IMR-90 (cell line): ENCODE results near the gene KCNH4. TPM values are rescaled to one million over a fixed set of nuclear protein-coding genes. Genes with fewer than 3 reads are reported as not detected.

ENCODE experiments used
- ATAC-seq: fragments of 200-7000 bp; cut with Tn5 transposase; 2 replicates; pipeline ENCODE4 v1.9.1; 2020; ENCODE audit warnings: low read depth, mild to moderate bottlenecking, moderate library complexity
- BruUV-seq: library from RNA; stranded (reverse); fragments of 400-500 nt; replicated peaks from 2 replicates; lab custom pipeline; 2021; lab: Mats Ljungman, UMichigan
- CTCF ChIA-PET: fragments of 300-600 bp; formaldehyde crosslinking; extraction: SDS; loops from one replicate; lab custom pipeline; 2021; ENCODE audit warnings: antibody characterized with exemption; lab: Yijun Ruan, JAX
- POLR2A ChIA-PET: fragments of 300-600 bp; sonication (Branson Sonifier 250); formaldehyde crosslinking; loops from one replicate; lab custom pipeline; 2022; ENCODE audit warnings: antibody characterized with exemption; ENCODE audit not compliant: unreplicated experiment; lab: Charles Lee
- DNase-seq: peaks from one replicate; pipeline ENCODE4 v3.0.0; 2013
- H2AFZ ChIP-seq: replicated peaks from 2 replicates; pipeline ENCODE3; 2013; ENCODE audit warnings: low read length, mild to moderate bottlenecking; ENCODE audit not compliant: poor library complexity
- H2AK5ac ChIP-seq: 2 replicates; pipeline ENCODE4 v1.6.1; 2013; ENCODE audit warnings: low read depth, low read length, inconsistent platforms
- H2AK9ac ChIP-seq: replicated peaks from 2 replicates; pipeline ENCODE3; 2013; ENCODE audit warnings: mild to moderate bottlenecking, low read depth, low read length, moderate library complexity; ENCODE audit not compliant: poor library complexity
- H2BK120ac ChIP-seq: 2 replicates; pipeline ENCODE4 v1.6.1; 2013; ENCODE audit warnings: low read depth, low read length, inconsistent platforms
- H2BK15ac ChIP-seq: 3 replicates; pipeline ENCODE4 v1.6.1; 2013; ENCODE audit warnings: low read depth, low read length, inconsistent platforms
- H2BK20ac ChIP-seq: 2 replicates; pipeline ENCODE4 v1.6.1; 2013; ENCODE audit warnings: low read depth, mild to moderate bottlenecking, inconsistent platforms, low read length, moderate library complexity
- H2BK5ac ChIP-seq: 2 replicates; pipeline ENCODE4 v1.6.1; 2013; ENCODE audit warnings: mild to moderate bottlenecking, low read depth, low read length, inconsistent platforms; ENCODE audit not compliant: poor library complexity, severe bottlenecking
- H3K14ac ChIP-seq: replicated peaks from 2 replicates; pipeline ENCODE4 v1.6.1; 2013; ENCODE audit warnings: low read depth, low read length, inconsistent platforms
- H3K18ac ChIP-seq: 2 replicates; pipeline ENCODE4 v1.6.1; 2013; ENCODE audit warnings: low read depth, low read length, control low read depth
- H3K23ac ChIP-seq: 2 replicates; pipeline ENCODE4 v1.6.1; 2013; ENCODE audit warnings: low read depth, low read length, inconsistent platforms
- H3K27ac ChIP-seq: 2 replicates; pipeline ENCODE4 v1.5.1; 2013; ENCODE audit warnings: mild to moderate bottlenecking, control low read depth, low read length; ENCODE audit not compliant: insufficient read depth
- H3K27me3 ChIP-seq: 2 replicates; pipeline ENCODE4 v1.6.1; 2013; ENCODE audit warnings: low read length; ENCODE audit not compliant: control insufficient read depth, insufficient read depth
- H3K36me3 ChIP-seq: 2 replicates; pipeline ENCODE4 v1.6.1; 2013; ENCODE audit warnings: low read length, mixed read lengths; ENCODE audit not compliant: control insufficient read depth, insufficient read depth
- H3K4ac ChIP-seq: 2 replicates; pipeline ENCODE4 v1.6.1; 2013; ENCODE audit warnings: low read depth, low read length, inconsistent platforms
- H3K4me1 ChIP-seq: 2 replicates; pipeline ENCODE4 v1.6.1; 2013; ENCODE audit warnings: low read length, mixed read lengths; ENCODE audit not compliant: control insufficient read depth, insufficient read depth
- H3K4me2 ChIP-seq: 2 replicates; pipeline ENCODE4 v1.6.1; 2013; ENCODE audit warnings: low read depth, mild to moderate bottlenecking, control low read depth, low read length, moderate library complexity
- H3K4me3 ChIP-seq: 2 replicates; pipeline ENCODE4 v1.5.1; 2013; ENCODE audit warnings: low read depth, mild to moderate bottlenecking, control low read depth, low read length, moderate library complexity; ENCODE audit not compliant: insufficient read depth
- H3K56ac ChIP-seq: 2 replicates; pipeline ENCODE4 v1.6.1; 2013; ENCODE audit warnings: low read length, inconsistent platforms; ENCODE audit not compliant: insufficient read depth; ENCODE audit errors: extremely low read depth
- H3K79me1 ChIP-seq, 2 experiments: 2 replicates each; pipeline ENCODE4 v1.6.1; 2013; ENCODE audit warnings: low read length in 2 of 2, inconsistent platforms in 1 of 2, low read depth in 1 of 2
- H3K9ac ChIP-seq: 2 replicates; pipeline ENCODE4 v1.6.1; 2013; ENCODE audit warnings: low read depth, low read length, control low read depth
- H3K9me1 ChIP-seq: 2 replicates; pipeline ENCODE4 v1.6.1; 2013; ENCODE audit warnings: low read length, inconsistent platforms; ENCODE audit not compliant: insufficient read depth
- H3K9me3 ChIP-seq: 2 replicates; pipeline ENCODE4 v1.6.1; 2013; ENCODE audit warnings: low read length; ENCODE audit not compliant: control insufficient read depth, insufficient read depth
- H4K20me1 ChIP-seq: 2 replicates; pipeline ENCODE4 v1.6.1; 2013; ENCODE audit warnings: low read length, inconsistent platforms; ENCODE audit not compliant: insufficient read depth
- H4K5ac ChIP-seq: 2 replicates; pipeline ENCODE4 v1.6.1; 2013; ENCODE audit warnings: mild to moderate bottlenecking, low read depth, low read length, control low read depth
- H4K8ac ChIP-seq, 2 experiments: 2 replicates each; pipeline ENCODE4 v1.6.1; 2013; ENCODE audit warnings: low read depth in 2 of 2, low read length in 2 of 2, control low read depth in 1 of 2, inconsistent platforms in 1 of 2
- H4K91ac ChIP-seq: 2 replicates; pipeline ENCODE4 v1.6.1; 2013; ENCODE audit warnings: low read depth, low read length, inconsistent platforms; ENCODE audit not compliant: insufficient read depth
- BHLHE40 ChIP-seq: fragments of 150-350 bp; IDR thresholded peaks from 2 replicates; pipeline ENCODE4 v1.6.1; 2016; ENCODE audit warnings: mild to moderate bottlenecking, low read depth, low read length
- CEBPB ChIP-seq: IDR thresholded peaks from 2 replicates; pipeline ENCODE4 v1.6.1; 2012; ENCODE audit warnings: low read depth, low read length, improper control_type of control experiment
- CHD1 ChIP-seq: IDR thresholded peaks from 2 replicates; pipeline ENCODE4 v1.6.1; 2012; ENCODE audit warnings: low read depth, low read length, improper control_type of control experiment
- CTCF ChIP-seq: conservative IDR thresholded peaks from 2 replicates; pipeline ENCODE4 v1.5.1; 2012; ENCODE audit warnings: mild to moderate bottlenecking, low read depth, low read length, improper control_type of control experiment
- ELK1 ChIP-seq: fragments of 150-350 bp; IDR thresholded peaks from 2 replicates; pipeline ENCODE4 v1.6.1; 2016; ENCODE audit warnings: low read depth, mild to moderate bottlenecking, low read length, moderate library complexity, borderline replicate concordance
- FOS ChIP-seq: fragments of 150-350 bp; IDR thresholded peaks from 2 replicates; pipeline ENCODE4 v1.6.1; 2016; ENCODE audit warnings: low read depth, low read length
- MAFK ChIP-seq: IDR thresholded peaks from 2 replicates; pipeline ENCODE4 v1.6.1; 2012; ENCODE audit warnings: low read depth, low read length, improper control_type of control experiment
- MAZ ChIP-seq: IDR thresholded peaks from 2 replicates; pipeline ENCODE4 v1.6.1; 2012; ENCODE audit warnings: low read depth, mild to moderate bottlenecking, low read length, improper control_type of control experiment, moderate library complexity, borderline replicate concordance
- MXI1 ChIP-seq: IDR thresholded peaks from 2 replicates; pipeline ENCODE4 v1.6.1; 2012; ENCODE audit warnings: low read depth, mild to moderate bottlenecking, low read length, moderate library complexity, borderline replicate concordance
- NFE2L2 ChIP-seq: fragments of 150-350 bp; IDR thresholded peaks from 2 replicates; pipeline ENCODE4 v1.6.1; 2016; ENCODE audit warnings: low read depth, mild to moderate bottlenecking, low read length
- POLR2A ChIP-seq: IDR thresholded peaks from 2 replicates; pipeline ENCODE4 v1.6.1; 2012; ENCODE audit warnings: mild to moderate bottlenecking, low read depth, low read length
- RFX5 ChIP-seq: IDR thresholded peaks from 2 replicates; pipeline ENCODE4 v1.8.0; 2012; ENCODE audit warnings: low read depth, mild to moderate bottlenecking, low read length, moderate library complexity
- SMC3 ChIP-seq: fragments of 150-350 bp; IDR thresholded peaks from 2 replicates; pipeline ENCODE4 v1.6.1; 2016; ENCODE audit warnings: low read depth, mild to moderate bottlenecking, antibody characterized with exemption, low read length, moderate library complexity
- WGBS, 2 experiments: methylation state at CpG; one replicate each; pipeline versions ENCODE4 v1.1.5 to v1.1.7; 2013; ENCODE audit warnings: missing lambda C conversion rate in 2 of 2; ENCODE audit not compliant: insufficient read length in 1 of 2; ENCODE audit errors: extremely low coverage in 2 of 2; 5-methylcytosine and 5-hydroxymethylcytosine counted together
- dilution Hi-C: fragments of 300-500 bp; cut with HindIII; formaldehyde crosslinking; loops from one replicate; pipeline ENCODE4 v1.14.3; 2018; ENCODE audit warnings: low sequenced_read_pairs; ENCODE audit not compliant: unreplicated experiment
- in situ Hi-C: fragments of 300-500 bp; cut with MboI; formaldehyde crosslinking; loops from 3 replicates; pipeline ENCODE4 v1.14.3; 2019; ENCODE audit warnings: low sequenced_read_pairs, inconsistent platforms, mixed read lengths
- intact Hi-C: fragments of 100-400 bp; cut with micrococcal nuclease; formaldehyde crosslinking; loops from 2 replicates; pipeline ENCODE4 v1.10.0; 2022
- polyA plus RNA-seq, 3 experiments: library from polyadenylated mRNA; depleted of rRNA; stranded (reverse); fragments of >200 nt; gene quantifications; 2 replicates each; pipeline ENCODE4 v1.2.3, GENCODE V29; 2012; ENCODE audit warnings: low replicate concordance in 1 of 3
- total RNA-seq: library from RNA; depleted of rRNA; stranded (reverse); fragments of >200 nt; gene quantifications from 2 replicates; pipeline ENCODE4 v1.2.3, GENCODE V29; 2012
- TF ChIP-seq, protein P1 (sequence below): fragments of 150-350 bp; IDR thresholded peaks from 2 replicates; pipeline ENCODE4 v1.6.1; 2017; ENCODE audit warnings: mild to moderate bottlenecking, antibody characterized with exemption, low read length, low read depth

KCNH4 gene
- total and polyA plus RNA-seq, 2 of the 4 experiments (the other 2 are of a cell fraction) = 0.03 TPM; not detected in 1

GRCh38 chr17:42136654-42137051, 44.3 kb downstream of the KCNH4 start:
- H3K56ac ChIP-seq = no peak overlapping the region
- no peak overlapping the region for H4K5ac ChIP-seq
- no TSS peak for BruUV-seq
- H2AK5ac ChIP-seq = peak overlapping the region; percentile 46
- H3K14ac ChIP-seq = peak overlapping the region; percentile 50; the same call in 1 of the 2 replicates
- H3K9me1 ChIP-seq = peaks cover 58% of the 10 kb centered on the region
- TF ChIP-seq MXI1 = no peak
- no peak for TF ChIP-seq BHLHE40
- TF ChIP-seq POLR2A = no peak
- TF ChIP-seq MAFK = no peak
- TF ChIP-seq NFE2L2 = no peak
- no peak for TF ChIP-seq CHD1
- TF ChIP-seq MAZ = no peak
- no peak for TF ChIP-seq CTCF
- TF ChIP-seq CEBPB = no peak
- no peak for TF ChIP-seq ELK1
- TF ChIP-seq RFX5 = no peak
- TF ChIP-seq SMC3 = no peak
- TF ChIP-seq FOS = no peak
- TF ChIP-seq, protein P1, sequence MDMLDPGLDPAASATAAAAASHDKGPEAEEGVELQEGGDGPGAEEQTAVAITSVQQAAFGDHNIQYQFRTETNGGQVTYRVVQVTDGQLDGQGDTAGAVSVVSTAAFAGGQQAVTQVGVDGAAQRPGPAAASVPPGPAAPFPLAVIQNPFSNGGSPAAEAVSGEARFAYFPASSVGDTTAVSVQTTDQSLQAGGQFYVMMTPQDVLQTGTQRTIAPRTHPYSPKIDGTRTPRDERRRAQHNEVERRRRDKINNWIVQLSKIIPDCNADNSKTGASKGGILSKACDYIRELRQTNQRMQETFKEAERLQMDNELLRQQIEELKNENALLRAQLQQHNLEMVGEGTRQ = no peak
- no peak overlapping the region for H2AK9ac ChIP-seq
- no peak overlapping the region for H3K4me3 ChIP-seq
- H3K36me3 ChIP-seq = peaks cover 9% of the 10 kb centered on the region
- H3K4me2 ChIP-seq = no peak overlapping the region
- H4K91ac ChIP-seq = no peak overlapping the region
- peaks cover 79% of the 10 kb centered on the region for H4K20me1 ChIP-seq
- peak overlapping the region; percentile 40; the same call in 1 of the 2 replicates for H2BK20ac ChIP-seq
- H3K4me1 ChIP-seq = peaks cover 37% of the 10 kb centered on the region
- in situ Hi-C loops (no loop called here), dilution Hi-C loops (no loop called here), intact Hi-C loops (loop anchor here (10.0 kb wide), 1 partner anchor 388 kb away; no protein-coding TSS in a partner anchor)
- no peak overlapping the region; a peak in 1 of 4 replicates for H4K8ac ChIP-seq
- no peak overlapping the region for H3K27ac ChIP-seq
- H3K9me3 ChIP-seq = no peaks in the 10 kb centered on the region
- 0 out of 3 replicates have a peak overlapping the region, but pooled peaks have one; percentile 70 for H2BK15ac ChIP-seq
- no CpG with 5 or more reads among the region's 3 CpGs for WGBS, 2 experiments
- DNase-seq = no peak
- ATAC-seq = no peak
- H3K4ac ChIP-seq = peak overlapping the region; percentile 89; the same call in 1 of the 2 replicates
- H3K9ac ChIP-seq = no peak overlapping the region
- peak overlapping the region; percentile 28; the same call in 1 of the 2 replicates for H2BK120ac ChIP-seq
- no peak overlapping the region for H2AFZ ChIP-seq
- no peak overlapping the region for H2BK5ac ChIP-seq
- H3K23ac ChIP-seq = no peak overlapping the region; the same call in 1 of the 2 replicates
- no peak overlapping the region for H3K18ac ChIP-seq
- POLR2A ChIA-PET = no interaction called here
- H3K79me1 ChIP-seq = peaks cover 34 to 92% of the 10 kb centered on the region in 2 experiments
- CTCF ChIA-PET = interaction anchor here (0.6 kb wide), 1 partner anchor 1067 kb away, joined by 3 read pairs; no protein-coding TSS in a partner anchor
- H3K27me3 ChIP-seq = no peaks in the 10 kb centered on the region
